ENCODE measurements around the gene IL15. TPM values are rescaled to one million over a fixed set of nuclear protein-coding genes. Genes with fewer than 3 reads are reported as not detected.

Gene IL15
- total RNA-seq, 1 experiment from 2014 or later = 0.51 TPM

DNA sequence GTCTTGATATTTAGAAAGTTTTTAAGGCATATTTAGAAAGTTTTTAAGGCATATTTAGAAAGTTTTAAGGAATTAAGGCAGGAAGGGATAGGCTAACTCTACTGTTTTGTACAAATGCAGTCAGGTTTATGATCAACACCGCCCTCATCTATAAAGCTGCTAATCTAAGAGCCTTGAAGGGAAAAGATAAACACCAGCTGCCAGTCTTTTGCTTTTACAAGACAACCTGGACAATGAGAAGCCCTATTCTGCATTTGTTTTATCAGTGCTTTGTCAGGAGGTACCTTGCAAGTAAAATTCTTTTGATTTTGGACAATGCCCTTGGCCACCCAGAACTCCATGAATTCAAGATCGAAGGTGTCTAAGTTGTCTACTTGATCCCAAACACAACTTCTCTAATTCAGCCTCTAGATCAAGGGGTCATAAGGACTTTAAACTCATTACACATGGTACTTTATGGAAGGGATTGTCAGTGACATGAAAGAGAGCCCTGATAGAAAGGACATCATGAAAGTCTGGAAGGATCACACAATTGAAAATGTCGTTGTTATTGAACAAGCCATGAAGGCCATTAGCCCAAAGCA, 39.8 kb downstream of the IL15 start:
- peaks cover 6% of the 10 kb centered on the region for H3K36me3 Mint-ChIP-seq (ENCODE audit: insufficient read depth, unreplicated experiment)
- no peaks in the 10 kb centered on the region for H3K27me3 Mint-ChIP-seq (ENCODE audit: insufficient read depth, unreplicated experiment)
- H3K9me3 Mint-ChIP-seq (ENCODE audit: unreplicated experiment) = no peaks in the 10 kb centered on the region
- POLR2A ChIA-PET = no interaction called here
- TF ChIP-seq, protein P1, sequence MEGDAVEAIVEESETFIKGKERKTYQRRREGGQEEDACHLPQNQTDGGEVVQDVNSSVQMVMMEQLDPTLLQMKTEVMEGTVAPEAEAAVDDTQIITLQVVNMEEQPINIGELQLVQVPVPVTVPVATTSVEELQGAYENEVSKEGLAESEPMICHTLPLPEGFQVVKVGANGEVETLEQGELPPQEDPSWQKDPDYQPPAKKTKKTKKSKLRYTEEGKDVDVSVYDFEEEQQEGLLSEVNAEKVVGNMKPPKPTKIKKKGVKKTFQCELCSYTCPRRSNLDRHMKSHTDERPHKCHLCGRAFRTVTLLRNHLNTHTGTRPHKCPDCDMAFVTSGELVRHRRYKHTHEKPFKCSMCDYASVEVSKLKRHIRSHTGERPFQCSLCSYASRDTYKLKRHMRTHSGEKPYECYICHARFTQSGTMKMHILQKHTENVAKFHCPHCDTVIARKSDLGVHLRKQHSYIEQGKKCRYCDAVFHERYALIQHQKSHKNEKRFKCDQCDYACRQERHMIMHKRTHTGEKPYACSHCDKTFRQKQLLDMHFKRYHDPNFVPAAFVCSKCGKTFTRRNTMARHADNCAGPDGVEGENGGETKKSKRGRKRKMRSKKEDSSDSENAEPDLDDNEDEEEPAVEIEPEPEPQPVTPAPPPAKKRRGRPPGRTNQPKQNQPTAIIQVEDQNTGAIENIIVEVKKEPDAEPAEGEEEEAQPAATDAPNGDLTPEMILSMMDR (IDR thresholded peaks at IDR 0.05; ENCODE audit: unreplicated experiment) = no peak
- no peaks in the 10 kb centered on the region for H3K4me1 Mint-ChIP-seq (ENCODE audit: insufficient read depth, unreplicated experiment)
- BruUV-seq (replicated peaks) = no TSS peak
- DNase-seq (ENCODE audit: unreplicated experiment) = no peak
- CTCF ChIA-PET = no interaction called here
- intact Hi-C loops (cut with micrococcal nuclease) = no loop called here
- H3K4me3 Mint-ChIP-seq (ENCODE audit: unreplicated experiment) = no peak overlapping the region
- H3K27ac Mint-ChIP-seq (ENCODE audit: low read depth, unreplicated experiment) = no peak overlapping the region

DNA sequence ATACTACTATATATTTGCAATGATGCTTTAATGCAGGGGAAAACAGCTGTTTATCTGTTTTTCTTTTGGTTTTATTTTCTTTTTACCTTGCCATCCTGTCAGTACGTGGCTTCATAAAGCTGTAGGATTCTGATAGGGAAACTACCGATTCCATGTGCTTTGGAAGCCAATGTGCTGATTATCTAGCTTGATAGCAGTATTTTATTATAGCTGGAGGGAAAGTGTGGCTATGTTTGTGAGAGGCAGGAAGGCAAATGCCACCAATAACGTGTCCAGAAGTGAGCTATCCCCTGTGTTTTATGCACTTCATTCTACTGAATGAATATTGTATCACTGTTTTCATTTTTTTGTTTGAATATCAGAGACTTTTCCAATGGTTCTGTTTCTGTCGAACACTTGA, 43.7 kb downstream of the IL15 start:
- no peak for DNase-seq (ENCODE audit: unreplicated experiment)
- Mint-ChIP-seq H3K36me3 (ENCODE audit: insufficient read depth, unreplicated experiment) (no peaks in the 10 kb centered on the region), H3K4me1 (ENCODE audit: insufficient read depth, unreplicated experiment) (no peaks in the 10 kb centered on the region), H3K27ac (ENCODE audit: low read depth, unreplicated experiment) (no peak overlapping the region), H3K27me3 (ENCODE audit: insufficient read depth, unreplicated experiment) (no peaks in the 10 kb centered on the region), H3K9me3 (ENCODE audit: unreplicated experiment) (no peaks in the 10 kb centered on the region), H3K4me3 (ENCODE audit: unreplicated experiment) (no peak overlapping the region)
- BruUV-seq (replicated peaks) = no TSS peak
- TF ChIP-seq, protein P1 (IDR thresholded peaks at IDR 0.05; ENCODE audit: unreplicated experiment) = no peak
- CTCF ChIA-PET = interaction anchor here (1.1 kb wide), 1 partner anchor 12 kb away, joined by 3 read pairs; no protein-coding TSS in a partner anchor
- intact Hi-C loops (cut with micrococcal nuclease) = no loop called here
- POLR2A ChIA-PET = interaction anchor here (1.0 kb wide), 1 partner anchor 9 kb away, joined by 3 read pairs; no protein-coding TSS in a partner anchor

DNA sequence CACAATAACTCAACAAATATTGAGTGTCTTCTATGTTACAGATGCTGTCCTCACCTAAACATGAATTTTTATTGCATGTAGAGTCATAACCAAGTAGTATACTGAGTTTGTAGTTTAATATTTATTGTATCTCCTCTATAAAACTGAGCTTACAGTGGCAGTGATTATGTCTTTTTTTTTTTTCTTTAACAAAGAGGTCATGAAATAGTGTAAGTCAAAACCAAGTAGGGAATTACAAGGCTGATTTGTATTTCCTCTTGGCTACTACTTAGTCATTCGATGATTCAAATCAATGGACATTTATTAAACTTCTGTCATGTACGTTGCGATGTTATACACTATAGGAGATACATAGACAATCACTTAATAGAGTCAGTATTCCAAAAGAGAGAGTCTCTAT, 48.4 kb downstream of the IL15 start:
- no peaks in the 10 kb centered on the region for H3K36me3 Mint-ChIP-seq (ENCODE audit: insufficient read depth, unreplicated experiment)
- no TSS peak for BruUV-seq (replicated peaks)
- intact Hi-C loops (cut with micrococcal nuclease) = loop anchor here (5.0 kb wide), 1 partner anchor 408 kb away; no protein-coding TSS in a partner anchor

DNA sequence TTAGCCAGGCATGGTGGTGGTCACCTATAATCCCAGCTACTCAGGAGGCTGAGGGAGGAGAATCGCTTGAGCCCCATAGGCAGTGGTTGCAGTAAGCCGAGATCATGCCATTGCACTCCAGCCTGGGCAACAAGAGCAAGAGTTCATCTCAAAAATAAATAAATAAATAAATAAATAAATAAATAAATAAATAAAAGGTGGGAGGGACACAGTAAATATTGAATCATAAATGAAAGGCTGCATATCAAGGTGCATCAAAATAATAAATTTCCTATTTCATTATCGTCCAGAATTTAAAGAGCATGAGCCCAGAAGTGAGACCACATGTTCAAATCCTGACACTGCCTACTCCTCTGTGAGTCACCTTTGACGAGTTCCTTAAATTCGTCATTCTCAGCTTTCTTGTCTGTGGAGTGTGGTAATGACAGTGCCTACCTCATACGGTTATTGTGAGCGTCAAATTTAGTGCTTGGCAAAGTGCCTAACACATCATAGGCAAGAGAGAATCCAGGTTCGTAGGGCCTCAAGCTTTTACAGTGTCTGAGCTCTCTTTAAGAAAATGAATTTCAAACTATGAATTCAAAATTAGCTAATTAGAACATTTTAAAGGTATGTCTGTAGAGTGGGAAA, 49.9 kb downstream of the IL15 start:
- H3K9me3 Mint-ChIP-seq (ENCODE audit: unreplicated experiment) = no peaks in the 10 kb centered on the region
- ChIA-PET POLR2A (interaction anchor here (0.7 kb wide), 1 partner anchor 411 kb away, joined by 3 read pairs; no protein-coding TSS in a partner anchor), CTCF (interaction anchor here (1.0 kb wide), 1 partner anchor 379 kb away, joined by 3 read pairs; no protein-coding TSS in a partner anchor)
- H3K4me3 Mint-ChIP-seq (ENCODE audit: unreplicated experiment) = no peak overlapping the region
- intact Hi-C loops (cut with micrococcal nuclease) = loop anchor here (5.0 kb wide), 1 partner anchor 406 kb away; no protein-coding TSS in a partner anchor
- peaks cover 6% of the 10 kb centered on the region for H3K4me1 Mint-ChIP-seq (ENCODE audit: insufficient read depth, unreplicated experiment)
- H3K36me3 Mint-ChIP-seq (ENCODE audit: insufficient read depth, unreplicated experiment) = no peaks in the 10 kb centered on the region
- no peaks in the 10 kb centered on the region for H3K27me3 Mint-ChIP-seq (ENCODE audit: insufficient read depth, unreplicated experiment)
- no TSS peak for BruUV-seq (replicated peaks)
- H3K27ac Mint-ChIP-seq (ENCODE audit: low read depth, unreplicated experiment) = no peak overlapping the region
- DNase-seq (ENCODE audit: unreplicated experiment) = peak; percentile 85
- TF ChIP-seq, protein P1 (IDR thresholded peaks at IDR 0.05; ENCODE audit: unreplicated experiment) = no peak

More for the DNA sequence above, 48.4 kb downstream of the IL15 start:
- ChIA-PET POLR2A (interaction anchor here (0.7 kb wide), 2 partner anchors 27 to 635 kb away, joined by 3 to 4 read pairs; no protein-coding TSS in a partner anchor), CTCF (interaction anchor here (0.6 to 1.0 kb wide), 4 partner anchors 32 to 378 kb away, joined by 3 to 4 read pairs (median 3); no protein-coding TSS in a partner anchor)
- Mint-ChIP-seq H3K27me3 (ENCODE audit: insufficient read depth, unreplicated experiment) (no peaks in the 10 kb centered on the region), H3K9me3 (ENCODE audit: unreplicated experiment) (no peaks in the 10 kb centered on the region), H3K4me1 (ENCODE audit: insufficient read depth, unreplicated experiment) (peaks cover 6% of the 10 kb centered on the region), H3K27ac (ENCODE audit: low read depth, unreplicated experiment) (no peak overlapping the region), H3K4me3 (ENCODE audit: unreplicated experiment) (no peak overlapping the region)
- TF ChIP-seq, protein P1 (IDR thresholded peaks at IDR 0.05; ENCODE audit: unreplicated experiment) = no peak
- no peak for DNase-seq (ENCODE audit: unreplicated experiment)
